ENCODE results near the gene SCNN1A. TPM values are rescaled to one million over a fixed set of nuclear protein-coding genes. Genes with fewer than 3 reads are reported as not detected.

The SCNN1A gene
- total RNA-seq, 1 experiment from 2014 or later, result 17.1 TPM

- no peak for TF ChIP-seq POLR2AphosphoS5 (IDR thresholded peaks at IDR 0.05; ENCODE audit: low read depth, low read length)
- no peak for TF ChIP-seq SIN3A (IDR thresholded peaks at IDR 0.05; ENCODE audit: borderline replicate concordance, insufficient read depth, low read depth, low read length)
- no peak for TF ChIP-seq TCF7L2 (IDR thresholded peaks at IDR 0.05; ENCODE audit: low read depth, low read length)
- no peak for TF ChIP-seq CTCF (IDR thresholded peaks at IDR 0.05)
- TF ChIP-seq REST (IDR thresholded peaks at IDR 0.05; ENCODE audit: insufficient read depth in 1 of 2, low read depth in 2 of 2, low read length in 1 of 2), result no peak
- Histone ChIP-seq H3K27ac (ENCODE audit: low read length) (peak overlapping the region; percentile 97), H3K36me3 (ENCODE audit: control insufficient read depth, insufficient read depth, low read length) (no peaks in the 10 kb centered on the region), H3K9me3 (ENCODE audit: control insufficient read depth, insufficient read depth, low read depth, low read length) (no peaks in the 10 kb centered on the region), H3K4me1 (ENCODE audit: control insufficient read depth, insufficient read depth, low read length) (peaks cover 69% of the 10 kb centered on the region), H3K27me3 (ENCODE audit: control insufficient read depth, insufficient read depth, low read length) (no peaks in the 10 kb centered on the region), H3K4me3 (ENCODE audit: low read depth in 2 of 2, low read length in 2 of 2) (peak overlapping the region in 1 of 2 experiments; percentile 12; a peak in 1 of 4 replicates)
- in situ Hi-C loops (cut with HindIII; ENCODE audit: low pct_unique_long_range_greater_than_20kb, low sequenced_read_pairs) (no loop called here), intact Hi-C loops (cut with micrococcal nuclease; ENCODE audit: unreplicated experiment) (loop anchor here (5.0 kb wide), 1 partner anchor 33 kb away; no protein-coding TSS in a partner anchor)
- ATAC-seq, result no peak
- no peak for DNase-seq (ENCODE audit: low read depth, low spot score)
- ChIA-PET POLR2A (no interaction called here), CTCF (no interaction called here)
- BruUV-seq (replicated peaks), result no TSS peak
Observed at GRCh38 chr12:6370576-6370935, 4.8 kb downstream of the SCNN1A start.

GRCh38 chr12:6369916-6370575 is 5.3 kb downstream of the SCNN1A start:
- in situ Hi-C loops (cut with HindIII; ENCODE audit: low pct_unique_long_range_greater_than_20kb, low sequenced_read_pairs), result no loop called here
- peaks cover 64% of the 10 kb centered on the region for H3K4me1 ChIP-seq (ENCODE audit: control insufficient read depth, insufficient read depth, low read length)

More at GRCh38 chr12:6369916-6370575, 5.3 kb downstream of the SCNN1A start:
- peak overlapping the region; percentile 97 for H3K27ac ChIP-seq (ENCODE audit: low read length)
- CTCF ChIA-PET, result no interaction called here
- BruUV-seq (replicated peaks), result no TSS peak
- H3K27me3 ChIP-seq (ENCODE audit: control insufficient read depth, insufficient read depth, low read length), result no peaks in the 10 kb centered on the region
- no peaks in the 10 kb centered on the region for H3K36me3 ChIP-seq (ENCODE audit: control insufficient read depth, insufficient read depth, low read length)
- intact Hi-C loops (cut with micrococcal nuclease; ENCODE audit: unreplicated experiment), result loop anchor here (5.0 kb wide), 1 partner anchor 33 kb away; no protein-coding TSS in a partner anchor
- TF ChIP-seq REST (IDR thresholded peaks at IDR 0.05; ENCODE audit: insufficient read depth in 1 of 2, low read depth in 2 of 2, low read length in 1 of 2) (no peak), SIN3A (IDR thresholded peaks at IDR 0.05; ENCODE audit: borderline replicate concordance, insufficient read depth, low read depth, low read length) (no peak), POLR2AphosphoS5 (IDR thresholded peaks at IDR 0.05; ENCODE audit: low read depth, low read length) (no peak), TCF7L2 (IDR thresholded peaks at IDR 0.05; ENCODE audit: low read depth, low read length) (no peak), CTCF (IDR thresholded peaks at IDR 0.05) (no peak)
- ATAC-seq, result no peak
- no peak overlapping the region for H3K4me3 ChIP-seq (ENCODE audit: low read depth in 2 of 2, low read length in 2 of 2)
- DNase-seq (ENCODE audit: low read depth, low spot score), result no peak
- no peaks in the 10 kb centered on the region for H3K9me3 ChIP-seq (ENCODE audit: control insufficient read depth, insufficient read depth, low read depth, low read length)
- POLR2A ChIA-PET, result interaction anchor here (0.7 kb wide), 1 partner anchor 33 kb away, joined by 7 read pairs; no protein-coding TSS in a partner anchor
